Erythroblast (primary cell): Measurements from ENCODE around the gene MTCL3.

Experiments
- GATA1 ChIP-seq: IDR thresholded peaks from 2 replicates; pipeline ENCODE4 v1.6.1; 2011; ENCODE audit warnings: low read depth, mild to moderate bottlenecking, control low read depth, low read length, moderate library complexity
- POLR2A ChIP-seq: IDR thresholded peaks from 2 replicates; pipeline ENCODE4 v1.6.1; 2011; ENCODE audit warnings: mild to moderate bottlenecking, low read length

GRCh38 chr6:127520066-127520465, 931 bp upstream of the MTCL3 start:
- TF ChIP-seq POLR2A (no peak), GATA1 (no peak)
